Measurements from ENCODE around the gene WASF2. TPM values are rescaled to one million over a fixed set of nuclear protein-coding genes. Genes with fewer than 3 reads are reported as not detected.
A peak's percentile ranks its signal among the peaks of the same experiment; 100 is the strongest.
"Not testable (repeated sequence)": the region's sequence is repeated elsewhere in the genome, so short reads cannot be mapped to it uniquely, and the experiment has no call there.

WASF2 gene
- polyA plus RNA-seq: 10 to 100 TPM; 19.5 to 60.4 (median 34.9) TPM
- long read RNA-seq, donor 1: 0 reads
- long read RNA-seq, donor 2, full-length matches to known transcripts: 4 of 15 reads
- long read RNA-seq, donor 2, partial matches to known transcripts: 11 of 15 reads
- long read RNA-seq, donor 2, other reads (novel, unspliced or antisense): 0 of 15 reads
- long read RNA-seq, donor 3, full-length matches to known transcripts: 7 of 32 reads
- long read RNA-seq, donor 3, partial matches to known transcripts: 25 of 32 reads
- long read RNA-seq, donor 3, other reads (novel, unspliced or antisense): 0 of 32 reads
- long read RNA-seq, donor 4: 0 reads
- long read RNA-seq, donor 5: 0 reads
- long read RNA-seq, donor 6, full-length matches to known transcripts: 5 of 11 reads
- long read RNA-seq, donor 6, partial matches to known transcripts: 6 of 11 reads
- long read RNA-seq, donor 6, other reads (novel, unspliced or antisense): 0 of 11 reads
- long read RNA-seq, donor 7: 0 reads
- long read RNA-seq, donor 8: 0 reads
- long read RNA-seq, donor 9, full-length matches to known transcripts: 4 of 4 reads
- long read RNA-seq, donor 9, partial matches to known transcripts: 0 of 4 reads
- long read RNA-seq, donor 9, other reads (novel, unspliced or antisense): 0 of 4 reads
- long read RNA-seq, donor 10, full-length matches to known transcripts: 6 of 52 reads
- long read RNA-seq, donor 10, partial matches to known transcripts: 46 of 52 reads
- long read RNA-seq, donor 10, other reads (novel, unspliced or antisense): 0 of 52 reads

GRCh38 chr1:27489973-27490741 is at the start of gene WASF2:
Gene WASF2 (minus strand): TSS chr1:27490167. CDS start chr1:27428890, 61,277 bp downstream.
- Histone ChIP-seq H3K4me3 (ENCODE audit: low read depth in 1 of 3, low read length in 3 of 3) (peak within 1 kb of the TSS; percentile 76 to 97 (median 82)), H3K27me3 (ENCODE audit: control insufficient read depth in 3 of 3, insufficient read depth in 3 of 3, low read length in 3 of 3) (no peaks in the 10 kb centered on the region), H3K36me3 (ENCODE audit: control insufficient read depth in 3 of 3, insufficient read depth in 2 of 3, low read depth in 1 of 3, low read length in 3 of 3) (no peaks in the 10 kb centered on the region), H3K9me3 (ENCODE audit: control insufficient read depth in 2 of 2, insufficient read depth in 1 of 2, low read depth in 1 of 2, low read length in 1 of 2) (no peaks in the 10 kb centered on the region), H3K4me1 (ENCODE audit: control insufficient read depth in 3 of 3, insufficient read depth in 2 of 3, low read depth in 1 of 3, low read length in 2 of 3) (peaks cover 0 to 34% (median 6%) of the 10 kb centered on the region in 3 donors), H3K27ac (ENCODE audit: low read depth in 1 of 3, low read length in 2 of 3) (peak within 1 kb of the TSS; percentile 94 to 98 (median 98))
- DNase-seq (peak; percentile 98 to 99), FAIRE-seq (no peak)
- 0 to 2% (median 1%) methylated on average over 29 to 50 of the region's 50 CpGs for WGBS, 3 donors

- no peak overlapping the region for H3K27ac ChIP-seq (ENCODE audit: low read depth in 1 of 3, low read length in 2 of 3)
- 76 to 82% (median 82%) methylated on average over 3 of the region's 3 CpGs for WGBS, 3 donors
Observed at GRCh38 chr1:27538793-27539192, 48.8 kb upstream of the WASF2 start.

GRCh38 chr1:27538305-27538676 is 48.3 kb upstream of the WASF2 start:
- not testable (repeated sequence) for FAIRE-seq; H3K9me3 ChIP-seq (ENCODE audit: control insufficient read depth in 2 of 2, insufficient read depth in 1 of 2, low read depth in 1 of 2, low read length in 1 of 2); DNase-seq; H3K27ac ChIP-seq (ENCODE audit: low read depth in 1 of 3, low read length in 2 of 3); H3K27me3 ChIP-seq (ENCODE audit: control insufficient read depth in 3 of 3, insufficient read depth in 3 of 3, low read length in 3 of 3); H3K4me3 ChIP-seq (ENCODE audit: low read depth in 1 of 3, low read length in 3 of 3)
- H3K4me1 ChIP-seq (ENCODE audit: control insufficient read depth in 3 of 3, insufficient read depth in 2 of 3, low read depth in 1 of 3, low read length in 2 of 3): peaks cover 0 to 39% (median 3%) of the 10 kb centered on the region in 3 donors
- WGBS, 3 donors: 93 to 96% (median 95%) methylated on average over 4 of the region's 4 CpGs
- peaks cover 0 to 75% (median 0%) of the 10 kb centered on the region in 3 donors for H3K36me3 ChIP-seq (ENCODE audit: control insufficient read depth in 3 of 3, insufficient read depth in 2 of 3, low read depth in 1 of 3, low read length in 3 of 3)

More at GRCh38 chr1:27538793-27539192, 48.8 kb upstream of the WASF2 start:
- Histone ChIP-seq H3K27me3 (ENCODE audit: control insufficient read depth in 3 of 3, insufficient read depth in 3 of 3, low read length in 3 of 3) (no peaks in the 10 kb centered on the region), H3K9me3 (ENCODE audit: control insufficient read depth in 2 of 2, insufficient read depth in 1 of 2, low read depth in 1 of 2, low read length in 1 of 2) (no peaks in the 10 kb centered on the region), H3K4me3 (ENCODE audit: low read depth in 1 of 3, low read length in 3 of 3) (no peak overlapping the region), H3K36me3 (ENCODE audit: control insufficient read depth in 3 of 3, insufficient read depth in 2 of 3, low read depth in 1 of 3, low read length in 3 of 3) (peaks cover 0 to 73% (median 0%) of the 10 kb centered on the region in 3 donors), H3K4me1 (ENCODE audit: control insufficient read depth in 3 of 3, insufficient read depth in 2 of 3, low read depth in 1 of 3, low read length in 2 of 3) (peaks cover 0 to 41% (median 5%) of the 10 kb centered on the region in 3 donors)
- DNase-seq: no peak
- no peak for FAIRE-seq

- no peak for FAIRE-seq
- WGBS, 3 donors: 55 to 68% (median 64%) methylated on average over 9 to 11 of the region's 11 CpGs
- DNase-seq: no peak
Observed at GRCh38 chr1:27536767-27537166, 46.8 kb upstream of the WASF2 start.

GRCh38 chr1:27536010-27536757 is 46.2 kb upstream of the WASF2 start:
- Histone ChIP-seq H3K9me3 (ENCODE audit: control insufficient read depth in 2 of 2, insufficient read depth in 1 of 2, low read depth in 1 of 2, low read length in 1 of 2) (no peaks in the 10 kb centered on the region), H3K4me1 (ENCODE audit: control insufficient read depth in 3 of 3, insufficient read depth in 2 of 3, low read depth in 1 of 3, low read length in 2 of 3) (peaks cover 0 to 22% (median 0%) of the 10 kb centered on the region in 3 donors), H3K4me3 (ENCODE audit: low read depth in 1 of 3, low read length in 3 of 3) (no peak overlapping the region), H3K36me3 (ENCODE audit: control insufficient read depth in 3 of 3, insufficient read depth in 2 of 3, low read depth in 1 of 3, low read length in 3 of 3) (peaks cover 0 to 82% (median 0%) of the 10 kb centered on the region in 3 donors), H3K27ac (ENCODE audit: low read depth in 1 of 3, low read length in 2 of 3) (peak overlapping the region in 1 of 3 donors; percentile 18), H3K27me3 (ENCODE audit: control insufficient read depth in 3 of 3, insufficient read depth in 3 of 3, low read length in 3 of 3) (no peaks in the 10 kb centered on the region)
- DNase-seq (no peak), FAIRE-seq (no peak)
- 75 to 90% (median 86%) methylated on average over 15 of the region's 15 CpGs for whole genome bisulfite sequencing, 3 donors

More at GRCh38 chr1:27536767-27537166, 46.8 kb upstream of the WASF2 start:
- Histone ChIP-seq H3K9me3 (ENCODE audit: control insufficient read depth in 2 of 2, insufficient read depth in 1 of 2, low read depth in 1 of 2, low read length in 1 of 2) (no peaks in the 10 kb centered on the region), H3K27ac (ENCODE audit: low read depth in 1 of 3, low read length in 2 of 3) (peak overlapping the region in 2 of 3 donors; percentile 15 to 28), H3K36me3 (ENCODE audit: control insufficient read depth in 3 of 3, insufficient read depth in 2 of 3, low read depth in 1 of 3, low read length in 3 of 3) (peaks cover 0 to 78% (median 0%) of the 10 kb centered on the region in 3 donors), H3K27me3 (ENCODE audit: control insufficient read depth in 3 of 3, insufficient read depth in 3 of 3, low read length in 3 of 3) (no peaks in the 10 kb centered on the region), H3K4me3 (ENCODE audit: low read depth in 1 of 3, low read length in 3 of 3) (no peak overlapping the region), H3K4me1 (ENCODE audit: control insufficient read depth in 3 of 3, insufficient read depth in 2 of 3, low read depth in 1 of 3, low read length in 2 of 3) (peaks cover 0 to 26% (median 0%) of the 10 kb centered on the region in 3 donors)

- 22 to 24% (median 24%) methylated on average over 2 of the region's 2 CpGs for WGBS, 3 donors
- no peaks in the 10 kb centered on the region for H3K27me3 ChIP-seq (ENCODE audit: control insufficient read depth in 3 of 3, insufficient read depth in 3 of 3, low read length in 3 of 3)
- H3K27ac ChIP-seq (ENCODE audit: low read depth in 1 of 3, low read length in 2 of 3): no peak overlapping the region
Observed at GRCh38 chr1:27535386-27535785, 45.4 kb upstream of the WASF2 start.

GRCh38 chr1:27531959-27532685 is 42.2 kb upstream of the WASF2 start:
- Histone ChIP-seq H3K4me1 (ENCODE audit: control insufficient read depth in 3 of 3, insufficient read depth in 2 of 3, low read depth in 1 of 3, low read length in 2 of 3) (peaks cover 0 to 34% (median 4%) of the 10 kb centered on the region in 3 donors), H3K4me3 (ENCODE audit: low read depth in 1 of 3, low read length in 3 of 3) (no peak overlapping the region), H3K27me3 (ENCODE audit: control insufficient read depth in 3 of 3, insufficient read depth in 3 of 3, low read length in 3 of 3) (no peaks in the 10 kb centered on the region), H3K9me3 (ENCODE audit: control insufficient read depth in 2 of 2, insufficient read depth in 1 of 2, low read depth in 1 of 2, low read length in 1 of 2) (no peaks in the 10 kb centered on the region), H3K27ac (ENCODE audit: low read depth in 1 of 3, low read length in 2 of 3) (no peak overlapping the region), H3K36me3 (ENCODE audit: control insufficient read depth in 3 of 3, insufficient read depth in 2 of 3, low read depth in 1 of 3, low read length in 3 of 3) (peaks cover 0 to 70% (median 0%) of the 10 kb centered on the region in 3 donors)
- no peak for DNase-seq
- FAIRE-seq: no peak
- WGBS, 3 donors: 84 to 94% (median 86%) methylated on average over 14 of the region's 14 CpGs

More at GRCh38 chr1:27535386-27535785, 45.4 kb upstream of the WASF2 start:
- Histone ChIP-seq H3K4me3 (ENCODE audit: low read depth in 1 of 3, low read length in 3 of 3) (no peak overlapping the region), H3K4me1 (ENCODE audit: control insufficient read depth in 3 of 3, insufficient read depth in 2 of 3, low read depth in 1 of 3, low read length in 2 of 3) (peaks cover 0 to 16% (median 0%) of the 10 kb centered on the region in 3 donors), H3K9me3 (ENCODE audit: control insufficient read depth in 2 of 2, insufficient read depth in 1 of 2, low read depth in 1 of 2, low read length in 1 of 2) (no peaks in the 10 kb centered on the region), H3K36me3 (ENCODE audit: control insufficient read depth in 3 of 3, insufficient read depth in 2 of 3, low read depth in 1 of 3, low read length in 3 of 3) (peaks cover 0 to 82% (median 0%) of the 10 kb centered on the region in 3 donors)
- FAIRE-seq (no peak), DNase-seq (no peak)
